Upper lobe of left lung (tissue), 4 donors: ENCODE measurements around the gene ME3.

Experiments used
- CTCF ChIP-seq, 6 experiments: fragments of 450-650 bp in 4 of 6; fragments of 200-600 bp in 2 of 6; sonication (generic) in 2 of 6; IDR thresholded peaks; one replicate each; pipeline ENCODE4 v1.5.1; 2016 to 2019; ENCODE audit warnings: antibody characterized with exemption in 6 of 6
- EP300 ChIP-seq, 4 donors: sonication (generic); formaldehyde crosslinking; IDR thresholded peaks; one replicate each; pipeline ENCODE4 v1.5.1; 2017; ENCODE audit warnings: antibody characterized with exemption in 4 of 4, control low read depth in 2 of 4
- POLR2A ChIP-seq, 4 donors: fragments of 450-650 bp; IDR thresholded peaks; one replicate each; pipeline ENCODE4 v1.5.1; 2016 to 2017; ENCODE audit warnings: antibody characterized with exemption in 4 of 4, mild to moderate bottlenecking in 2 of 4
- POLR2AphosphoS5 ChIP-seq, 2 donors: sonication (generic); formaldehyde crosslinking; IDR thresholded peaks; one replicate each; pipeline ENCODE4 v1.5.1; 2017; ENCODE audit warnings: antibody characterized with exemption in 2 of 2

- no peak for TF ChIP-seq POLR2A (IDR thresholded peaks at IDR 0.05)
- no peak for TF ChIP-seq CTCF (IDR thresholded peaks at IDR 0.05)
- no peak for TF ChIP-seq POLR2AphosphoS5 (IDR thresholded peaks at IDR 0.05)
- no peak for TF ChIP-seq EP300 (IDR thresholded peaks at IDR 0.05)
Observed at GRCh38 chr11:86513138-86513537, 159.3 kb downstream of the ME3 start.
